HG03045 (cell line): Measurements from ENCODE around the gene EGLN2.
"Not testable (repeated sequence)": the region's sequence is repeated elsewhere in the genome, so short reads cannot be mapped to it uniquely, and the experiment has no call there.

Experiments used
- ATAC-seq: cut with Tn5 transposase; IDR thresholded peaks from one replicate; pipeline ENCODE4 v1.9.1; 2021; ENCODE audit warnings: mild to moderate bottlenecking, moderate library complexity; ENCODE audit not compliant: unreplicated experiment

EGLN2 gene

GRCh38 chr19:40815223-40815622, 16.2 kb downstream of the EGLN2 start:
- ATAC-seq = no peak

- ATAC-seq = not testable (repeated sequence)
These were observed 19.7 kb downstream of the EGLN2 start for GRCh38 chr19:40818480-40819399.

- ATAC-seq = not testable (repeated sequence)
These were observed 20.7 kb downstream of the EGLN2 start for GRCh38 chr19:40819479-40820234.

- ATAC-seq = no peak
These were observed 23.2 kb downstream of the EGLN2 start for GRCh38 chr19:40822161-40822560.

- ATAC-seq = not testable (repeated sequence)
These were observed 23.9 kb downstream of the EGLN2 start for GRCh38 chr19:40822704-40823553.

GRCh38 chr19:40824916-40825315, 25.9 kb downstream of the EGLN2 start:
- not testable (repeated sequence) for ATAC-seq

- not testable (repeated sequence) for ATAC-seq
These were observed 26.6 kb downstream of the EGLN2 start for GRCh38 chr19:40825460-40826095.

- ATAC-seq = not testable (repeated sequence)
These were observed 27.3 kb downstream of the EGLN2 start for GRCh38 chr19:40826312-40826698.

- not testable (repeated sequence) for ATAC-seq
These were observed 27.9 kb downstream of the EGLN2 start for GRCh38 chr19:40826699-40827385.

GRCh38 chr19:40827386-40828247, 28.6 kb downstream of the EGLN2 start:
- no peak for ATAC-seq

GRCh38 chr19:40829205-40829604, 30.2 kb downstream of the EGLN2 start:
- no peak for ATAC-seq

GRCh38 chr19:40830741-40831140, 31.8 kb downstream of the EGLN2 start:
- ATAC-seq = not testable (repeated sequence)

- ATAC-seq = no peak
These were observed 32.8 kb downstream of the EGLN2 start for GRCh38 chr19:40831502-40832430.

GRCh38 chr19:40832431-40832790, 33.4 kb downstream of the EGLN2 start:
- ATAC-seq = not testable (repeated sequence)

- ATAC-seq = not testable (repeated sequence)
These were observed 34.9 kb downstream of the EGLN2 start for GRCh38 chr19:40833728-40834533.

- ATAC-seq = no peak
These were observed 37.9 kb downstream of the EGLN2 start for GRCh38 chr19:40836754-40837429.
